K562 (cell line): ENCODE data around the gene DOCK6. TPM values are rescaled to one million over a fixed set of nuclear protein-coding genes. Genes with fewer than 3 reads are reported as not detected.

Source experiments
- BCLAF1 ChIP-seq, 2 experiments: fragments of 450-650 bp in 1 of 2; IDR thresholded peaks; 2 replicates each; pipeline ENCODE4 v1.6.1; 2011 to 2017; ENCODE audit warnings: low read depth in 2 of 2, antibody characterized with exemption in 1 of 2, borderline replicate concordance in 1 of 2, low read length in 1 of 2, mild to moderate bottlenecking in 1 of 2, mixed read lengths in 1 of 2; ENCODE audit not compliant: control insufficient read depth in 1 of 2
- CREM ChIP-seq: IDR thresholded peaks from 2 replicates; pipeline ENCODE4 v1.6.1; 2014; ENCODE audit warnings: antibody characterized with exemption, low read depth
- DNMT1 ChIP-seq: fragments of 450-650 bp; IDR thresholded peaks from 2 replicates; pipeline ENCODE4 v1.6.1; 2016; ENCODE audit warnings: antibody characterized with exemption, mild to moderate bottlenecking
- E2F6 ChIP-seq, 2 experiments: IDR thresholded peaks; 2 replicates each; pipeline ENCODE4 v1.6.1; 2011; ENCODE audit warnings: borderline replicate concordance in 1 of 2, control low read depth in 1 of 2, low read depth in 1 of 2, low read length in 1 of 2, mild to moderate bottlenecking in 1 of 2, mixed read lengths in 1 of 2, moderate library complexity in 1 of 2; ENCODE audit not compliant: insufficient read depth in 1 of 2, insufficient read length in 1 of 2, poor library complexity in 1 of 2, severe bottlenecking in 1 of 2; ENCODE audit errors: extremely low read depth in 1 of 2
- ETS1 ChIP-seq: conservative IDR thresholded peaks from 2 replicates; pipeline ENCODE4 v1.6.1; 2011; ENCODE audit warnings: low read depth, mild to moderate bottlenecking, low read length; ENCODE audit not compliant: control insufficient read depth
- L3MBTL2 ChIP-seq: fragments of 450-650 bp; IDR thresholded peaks from 2 replicates; pipeline ENCODE4 v1.6.1; 2016; ENCODE audit warnings: mild to moderate bottlenecking, moderate library complexity
- LCOR ChIP-seq: sonication (generic); formaldehyde crosslinking; IDR thresholded peaks from 2 replicates; pipeline ENCODE4 v1.8.0; 2022; ENCODE audit warnings: mild to moderate bottlenecking, missing genetic modification reagents
- MXI1 ChIP-seq: IDR thresholded peaks from 2 replicates; pipeline ENCODE4 v1.6.1; 2011; ENCODE audit warnings: low read depth, mild to moderate bottlenecking, improper control_type of control experiment, low read length
- PRDM10 ChIP-seq: fragments of 450-650 bp; IDR thresholded peaks from 2 replicates; pipeline ENCODE4 v1.6.1; 2018; ENCODE audit not compliant: partially characterized antibody
- RFX7 ChIP-seq: fragments of 250-450 bp; sonication (Bioruptor Pico); IDR thresholded peaks from 2 replicates; pipeline ENCODE4 v1.5.1; 2021; ENCODE audit warnings: mild to moderate bottlenecking
- SMAD4 ChIP-seq: fragments of 250-450 bp; sonication (Bioruptor Pico); conservative IDR thresholded peaks from 2 replicates; pipeline ENCODE4 v1.8.0; 2021; ENCODE audit warnings: inconsistent platforms, mild to moderate bottlenecking, moderate library complexity
- VEZF1 ChIP-seq: fragments of 200-800 bp; sonication (Bioruptor generic); IDR thresholded peaks from 2 replicates; pipeline ENCODE4 v1.6.1; 2017; ENCODE audit warnings: missing genetic modification characterization, missing compliant biosample characterization
- ZNF124 ChIP-seq: sonication (generic); formaldehyde crosslinking; IDR thresholded peaks from 2 replicates; pipeline ENCODE4 v1.8.1; 2022; ENCODE audit warnings: missing genetic modification reagents
- ZNF165 ChIP-seq: fragments of 250-450 bp; sonication (Bioruptor Pico); IDR thresholded peaks from 2 replicates; pipeline ENCODE4 v1.4.0; 2020; ENCODE audit warnings: borderline replicate concordance
- ZNF785 ChIP-seq: fragments of 250-450 bp; sonication (Bioruptor Pico); IDR thresholded peaks from 2 replicates; pipeline ENCODE4 v1.4.0; 2020; ENCODE audit warnings: mild to moderate bottlenecking
- polyA plus RNA-seq, 8 experiments: library from polyadenylated mRNA; depleted of rRNA in 4 of 8; stranded (reverse) in 5 of 8; unstranded in 3 of 8; fragments of >200 nt; fragmentation: Nextera tagmentation in 2 of 8; fragmentation: Illumina TruSeq in 1 of 8; extraction: Ambion mirVana in 2 of 8; extraction: Trizol in 1 of 8; gene quantifications; 2 replicates each; pipeline versions ENCODE4 v1.2.1 to v1.2.3, GENCODE V29; 2011 to 2014; ENCODE audit warnings: inconsistent platforms in 1 of 8, missing spikeins in 1 of 8
- total RNA-seq, 7 experiments: library from RNA; depleted of rRNA in 6 of 7; stranded (reverse); fragments of >200 nt in 6 of 7; fragmentation: Illumina TruSeq in 2 of 7; extraction: Trizol in 2 of 7; gene quantifications; 2 replicates each; pipeline versions ENCODE4 v1.2.1 to v1.2.3, GENCODE V29; 2011 to 2021; ENCODE audit warnings: low replicate concordance in 1 of 7

The DOCK6 gene
- total and polyA plus RNA-seq, 9 of the 15 experiments (the other 6 are each of a cell fraction or from before 2014, with no cell fraction given): 0.35 to 19.3 (median 3.8) TPM

- peak; percentile 49; the same call in 1 of the 2 replicates for TF ChIP-seq ETS1
- peak; percentile 72; the same call in 1 of the 2 replicates for TF ChIP-seq CREM
- peak; percentile 73 for TF ChIP-seq MXI1
- TF ChIP-seq E2F6 (IDR thresholded peaks at IDR 0.05; ENCODE audit: borderline replicate concordance in 1 of 2, extremely low read depth in 1 of 2, insufficient read depth in 1 of 2, insufficient read length in 1 of 2, low read depth in 1 of 2, low read length in 1 of 2, poor library complexity in 1 of 2, severe bottlenecking in 1 of 2): peak; percentile 54 to 63
- TF ChIP-seq PRDM10: peak; percentile 56
- TF ChIP-seq ZNF785 (CRISPR knock-in tag): no peak
- TF ChIP-seq BCLAF1 (IDR thresholded peaks at IDR 0.05; ENCODE audit: borderline replicate concordance in 1 of 2, control insufficient read depth in 1 of 2, low read depth in 2 of 2, low read length in 1 of 2): no peak
- no peak for TF ChIP-seq RFX7 (CRISPR knock-in tag)
- peak; percentile 67 for TF ChIP-seq L3MBTL2
- TF ChIP-seq ZNF165 (CRISPR knock-in tag): no peak
- peak; percentile 65; the same call in 1 of the 2 replicates for TF ChIP-seq LCOR (CRISPR knock-in tag)
- no peak for TF ChIP-seq ZNF124 (CRISPR knock-in tag)
- TF ChIP-seq DNMT1: no peak
- peak; percentile 30 for TF ChIP-seq VEZF1
- peak; percentile 29 for TF ChIP-seq SMAD4 (CRISPR knock-in tag)
Observed at GRCh38 chr19:11155373-11156120, 106.8 kb downstream of the DOCK6 start, which contains the start of gene SPC24 (continued).
